Measurements from ENCODE around the gene PRKG1. TPM values are rescaled to one million over a fixed set of nuclear protein-coding genes. Genes with fewer than 3 reads are reported as not detected.

The PRKG1 gene
- polyA plus RNA-seq, 1 donor (not counting 4 experiments of a cell fraction or from before 2014, with no cell fraction given): 0.24 TPM

GRCh38 chr10:51530541-51530940, 456.3 kb downstream of the PRKG1 start:
- Histone ChIP-seq H3K4me1 (ENCODE audit: control insufficient read depth, extremely low read depth, insufficient read depth, low read length) (no peaks in the 10 kb centered on the region), H3K27me3 (ENCODE audit: control insufficient read depth, extremely low read depth, insufficient read depth, low read length) (no peaks in the 10 kb centered on the region), H3K9ac (ENCODE audit: control insufficient read depth, extremely low read depth, insufficient read depth, low read length) (no peak overlapping the region), H3K4me3 (ENCODE audit: control insufficient read depth in 2 of 3, extremely low read depth in 1 of 3, insufficient read depth in 2 of 3, low read depth in 1 of 3, low read length in 3 of 3) (no peak overlapping the region), H3K9me3 (ENCODE audit: control insufficient read depth, low read depth, low read length) (no peaks in the 10 kb centered on the region), H2AFZ (ENCODE audit: control insufficient read depth, low read length) (no peak overlapping the region), H4K20me1 (ENCODE audit: control insufficient read depth, extremely low read depth, insufficient read depth, low read length) (no peaks in the 10 kb centered on the region), H3K36me3 (ENCODE audit: control insufficient read depth in 2 of 2, extremely low read depth in 1 of 2, insufficient read depth in 2 of 2, low read length in 2 of 2) (no peaks in the 10 kb centered on the region), H3K9me1 (ENCODE audit: control insufficient read depth, extremely low read depth, insufficient read depth, low read length) (no peaks in the 10 kb centered on the region), H3K27ac (ENCODE audit: control insufficient read depth, insufficient read depth, low read length) (no peak overlapping the region), H3K4me2 (ENCODE audit: control insufficient read depth, extremely low read depth, insufficient read depth, low read depth, low read length) (no peak overlapping the region), H3K79me2 (ENCODE audit: control insufficient read depth, insufficient read depth, low read length) (no peaks in the 10 kb centered on the region)
- DNase-seq (ENCODE audit: low read depth, low spot score): no peak
- dilution Hi-C loops (cut with MboI; ENCODE audit: extremely low pct_ligation_motif_present, low sequenced_read_pairs): no loop called here
- TF ChIP-seq, protein P1, sequence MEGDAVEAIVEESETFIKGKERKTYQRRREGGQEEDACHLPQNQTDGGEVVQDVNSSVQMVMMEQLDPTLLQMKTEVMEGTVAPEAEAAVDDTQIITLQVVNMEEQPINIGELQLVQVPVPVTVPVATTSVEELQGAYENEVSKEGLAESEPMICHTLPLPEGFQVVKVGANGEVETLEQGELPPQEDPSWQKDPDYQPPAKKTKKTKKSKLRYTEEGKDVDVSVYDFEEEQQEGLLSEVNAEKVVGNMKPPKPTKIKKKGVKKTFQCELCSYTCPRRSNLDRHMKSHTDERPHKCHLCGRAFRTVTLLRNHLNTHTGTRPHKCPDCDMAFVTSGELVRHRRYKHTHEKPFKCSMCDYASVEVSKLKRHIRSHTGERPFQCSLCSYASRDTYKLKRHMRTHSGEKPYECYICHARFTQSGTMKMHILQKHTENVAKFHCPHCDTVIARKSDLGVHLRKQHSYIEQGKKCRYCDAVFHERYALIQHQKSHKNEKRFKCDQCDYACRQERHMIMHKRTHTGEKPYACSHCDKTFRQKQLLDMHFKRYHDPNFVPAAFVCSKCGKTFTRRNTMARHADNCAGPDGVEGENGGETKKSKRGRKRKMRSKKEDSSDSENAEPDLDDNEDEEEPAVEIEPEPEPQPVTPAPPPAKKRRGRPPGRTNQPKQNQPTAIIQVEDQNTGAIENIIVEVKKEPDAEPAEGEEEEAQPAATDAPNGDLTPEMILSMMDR (optimal IDR thresholded peaks at IDR 0.05 in 1 of 3, IDR thresholded peaks at IDR 0.05 in 1 of 3, conservative IDR thresholded peaks at IDR 0.05 in 1 of 3; ENCODE audit: extremely low read depth in 1 of 3, insufficient read depth in 2 of 3, low read length in 3 of 3): no peak
- TF ChIP-seq EZH2 (IDR thresholded peaks at IDR 0.05; ENCODE audit: low read length): no peak
- no peak for FAIRE-seq

GRCh38 chr10:51532044-51532443, 457.8 kb downstream of the PRKG1 start:
- dilution Hi-C loops (cut with MboI; ENCODE audit: extremely low pct_ligation_motif_present, low sequenced_read_pairs): no loop called here
- Histone ChIP-seq H3K79me2 (ENCODE audit: control insufficient read depth, insufficient read depth, low read length) (no peaks in the 10 kb centered on the region), H3K4me3 (ENCODE audit: control insufficient read depth in 2 of 3, extremely low read depth in 1 of 3, insufficient read depth in 2 of 3, low read depth in 1 of 3, low read length in 3 of 3) (no peak overlapping the region), H3K27me3 (ENCODE audit: control insufficient read depth, extremely low read depth, insufficient read depth, low read length) (no peaks in the 10 kb centered on the region), H3K36me3 (ENCODE audit: control insufficient read depth in 2 of 2, extremely low read depth in 1 of 2, insufficient read depth in 2 of 2, low read length in 2 of 2) (no peaks in the 10 kb centered on the region), H4K20me1 (ENCODE audit: control insufficient read depth, extremely low read depth, insufficient read depth, low read length) (no peaks in the 10 kb centered on the region), H3K4me2 (ENCODE audit: control insufficient read depth, extremely low read depth, insufficient read depth, low read depth, low read length) (no peak overlapping the region), H3K9ac (ENCODE audit: control insufficient read depth, extremely low read depth, insufficient read depth, low read length) (no peak overlapping the region), H3K27ac (ENCODE audit: control insufficient read depth, insufficient read depth, low read length) (no peak overlapping the region), H2AFZ (ENCODE audit: control insufficient read depth, low read length) (no peak overlapping the region), H3K9me3 (ENCODE audit: control insufficient read depth, low read depth, low read length) (no peaks in the 10 kb centered on the region), H3K4me1 (ENCODE audit: control insufficient read depth, extremely low read depth, insufficient read depth, low read length) (no peaks in the 10 kb centered on the region), H3K9me1 (ENCODE audit: control insufficient read depth, extremely low read depth, insufficient read depth, low read length) (no peaks in the 10 kb centered on the region)
- TF ChIP-seq, protein P1 (optimal IDR thresholded peaks at IDR 0.05 in 1 of 3, IDR thresholded peaks at IDR 0.05 in 1 of 3, conservative IDR thresholded peaks at IDR 0.05 in 1 of 3; ENCODE audit: extremely low read depth in 1 of 3, insufficient read depth in 2 of 3, low read length in 3 of 3): no peak
- no peak for TF ChIP-seq EZH2 (IDR thresholded peaks at IDR 0.05; ENCODE audit: low read length)
- no peak for DNase-seq (ENCODE audit: low read depth, low spot score)
- no peak for FAIRE-seq

All from keratinocyte (primary cell).